Gastrocnemius medialis (tissue), 4 donors: Measurements from ENCODE around the gene GFRA1.

Experiments
- CTCF ChIP-seq, 5 experiments: fragments of 450-650 bp in 3 of 5; fragments of 200-600 bp in 2 of 5; sonication (generic) in 2 of 5; IDR thresholded peaks in 4 of 5; conservative IDR thresholded peaks in 1 of 5; 1 replicate in 4 of 5; 2 replicates in 1 of 5; pipeline ENCODE4 v1.5.1; 2016 to 2019; ENCODE audit warnings: antibody characterized with exemption in 5 of 5, mild to moderate bottlenecking in 3 of 5, moderate library complexity in 3 of 5
- POLR2A ChIP-seq, 2 donors: fragments of 450-650 bp; IDR thresholded peaks; one replicate each; pipeline ENCODE4 v1.6.1; 2017; ENCODE audit warnings: antibody characterized with exemption in 2 of 2, mild to moderate bottlenecking in 2 of 2, moderate library complexity in 2 of 2

DNA sequence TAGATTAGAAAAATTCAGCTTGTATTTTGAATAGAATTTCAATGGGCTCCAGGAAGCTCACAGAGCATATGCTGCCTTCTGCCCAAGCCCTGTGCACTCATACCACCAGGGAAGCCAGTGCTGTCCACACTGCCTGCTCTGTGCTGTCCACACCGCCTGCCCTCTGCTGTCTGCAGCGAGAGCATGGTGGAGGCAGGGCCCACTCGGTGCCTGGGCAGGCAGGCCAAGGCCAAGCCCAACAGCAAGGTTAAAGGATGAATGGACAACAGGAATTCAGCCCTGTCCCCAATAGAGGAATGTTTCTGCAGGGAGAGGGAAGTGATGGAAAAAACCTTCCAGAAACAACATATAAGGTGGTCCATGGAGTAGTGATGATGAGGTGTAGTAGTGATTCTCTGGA lies 146.8 kb downstream of the GFRA1 start:
- TF ChIP-seq CTCF (IDR thresholded peaks at IDR 0.05 in 4 of 5, conservative IDR thresholded peaks at IDR 0.05 in 1 of 5) (no peak), POLR2A (IDR thresholded peaks at IDR 0.05) (no peak)
